Panc1 (cell line): ENCODE results near the gene HSBP1L1.

Source experiments
- CTCF ChIP-seq: fragments of 450-650 bp; IDR thresholded peaks from 2 replicates; pipeline ENCODE4 v1.5.1; 2017; ENCODE audit warnings: mild to moderate bottlenecking
- REST ChIP-seq, 2 experiments: IDR thresholded peaks; 2 replicates each; pipeline ENCODE4 v1.6.1; 2011 to 2012; ENCODE audit warnings: low read depth in 2 of 2, control low read depth in 1 of 2, low read length in 1 of 2, mild to moderate bottlenecking in 1 of 2, moderate library complexity in 1 of 2; ENCODE audit not compliant: insufficient read depth in 1 of 2
- TCF7L2 ChIP-seq: IDR thresholded peaks from 2 replicates; pipeline ENCODE4 v1.6.1; 2011; ENCODE audit warnings: mild to moderate bottlenecking, low read depth, low read length, inconsistent platforms

GRCh38 chr18:79928563-79928960, 35.9 kb upstream of the HSBP1L1 start:
- TF ChIP-seq CTCF (no peak), REST (IDR thresholded peaks at IDR 0.05; ENCODE audit: insufficient read depth in 1 of 2, low read depth in 2 of 2, low read length in 1 of 2) (no peak), TCF7L2 (no peak)
